SK-N-SH (cell line): ENCODE data around the gene C17orf113. TPM values are rescaled to one million over a fixed set of nuclear protein-coding genes. Genes with fewer than 3 reads are reported as not detected.

ENCODE experiments used
- CTCF ChIA-PET: fragments of 300-600, 350-600 bp; formaldehyde crosslinking; extraction: SDS; loops from one replicate; lab custom pipeline; 2021; lab: Yijun Ruan, JAX
- POLR2A ChIA-PET: fragments of 350-600 bp; sonication (Branson Sonifier 250); formaldehyde crosslinking; extraction: SDS; loops from one replicate; lab custom pipeline; 2020; ENCODE audit warnings: antibody characterized with exemption, inconsistent platforms; lab: Yijun Ruan, JAX
- DNase-seq: peaks from one replicate; pipeline ENCODE4 v3.0.0; 2012
- H2AFZ ChIP-seq: fragments of 200-600 bp; sonication (generic); 2 replicates; pipeline ENCODE4 v1.8.1; 2016; ENCODE audit warnings: antibody characterized with exemption, mild to moderate bottlenecking, low read depth
- H3F3A ChIP-seq: fragments of 200-600 bp; sonication (generic); replicated peaks from 2 replicates; pipeline ENCODE3; 2016; ENCODE audit warnings: antibody characterized with exemption, mild to moderate bottlenecking; ENCODE audit not compliant: insufficient read depth
- H3K27ac ChIP-seq, 2 experiments: fragments of 200-500 bp in 1 of 2; fragments of 200-600 bp in 1 of 2; sonication (Bioruptor generic) in 1 of 2; sonication (generic), shearing (Covaris generic) in 1 of 2; 2 replicates each; pipeline versions ENCODE4 v1.5.1 to v1.6.1; 2014 to 2016; ENCODE audit warnings: low read depth in 2 of 2, inconsistent platforms in 1 of 2, low read length in 1 of 2, mild to moderate bottlenecking in 1 of 2, mixed read lengths in 1 of 2
- H3K27me3 ChIP-seq: fragments of 200-600 bp; sonication (generic), shearing (Covaris generic); 2 replicates; pipeline ENCODE4 v1.6.1; 2016; ENCODE audit warnings: mixed run types; ENCODE audit not compliant: insufficient read depth
- H3K36me3 ChIP-seq, 2 experiments: fragments of 200-500 bp in 1 of 2; fragments of 200-600 bp in 1 of 2; sonication (Bioruptor generic) in 1 of 2; sonication (generic) in 1 of 2; replicated peaks in 1 of 2; 2 replicates each; pipeline versions ENCODE3 to v1.5.1; 2014 to 2016; ENCODE audit warnings: low read length in 1 of 2, mild to moderate bottlenecking in 1 of 2; ENCODE audit not compliant: insufficient read depth in 2 of 2, control insufficient read depth in 1 of 2
- H3K4me1 ChIP-seq, 2 experiments: fragments of 200-500 bp in 1 of 2; fragments of 200-600 bp in 1 of 2; sonication (Bioruptor generic) in 1 of 2; sonication (generic), shearing (Covaris generic) in 1 of 2; 2 replicates each; pipeline versions ENCODE4 v1.5.1 to v1.6.1; 2014 to 2016; ENCODE audit warnings: low read depth in 1 of 2, low read length in 1 of 2, mixed run types in 1 of 2; ENCODE audit not compliant: insufficient read depth in 2 of 2, control insufficient read depth in 1 of 2
- H3K4me2 ChIP-seq: fragments of 200-600 bp; sonication (generic), shearing (Covaris generic); 2 replicates; pipeline ENCODE4 v1.6.1; 2017; ENCODE audit warnings: mixed run types
- H3K4me3 ChIP-seq, 2 experiments: fragments of 200-500 bp in 1 of 2; fragments of 200-600 bp in 1 of 2; sonication (Bioruptor generic) in 1 of 2; sonication (generic), shearing (Covaris generic) in 1 of 2; 2 replicates each; pipeline versions ENCODE4 v1.5.1 to v1.8.1; 2014 to 2016; ENCODE audit warnings: low read depth in 2 of 2, inconsistent platforms in 1 of 2, low read length in 1 of 2, mild to moderate bottlenecking in 1 of 2, mixed read lengths in 1 of 2, moderate library complexity in 1 of 2
- H3K79me2 ChIP-seq: fragments of 200-600 bp; sonication (generic); 2 replicates; pipeline ENCODE4 v1.8.1; 2017; ENCODE audit warnings: mild to moderate bottlenecking; ENCODE audit not compliant: insufficient read depth
- H3K9ac ChIP-seq: fragments of 200-600 bp; sonication (generic); 2 replicates; pipeline ENCODE4 v1.6.1; 2017; ENCODE audit warnings: mixed run types
- H3K9me2 ChIP-seq: fragments of 200-600 bp; sonication (generic); 2 replicates; pipeline ENCODE4 v1.6.1; 2017; ENCODE audit warnings: mixed run types
- H3K9me3 ChIP-seq: fragments of 200-600 bp; sonication (generic); 2 replicates; pipeline ENCODE4 v1.6.1; 2017; ENCODE audit warnings: mixed run types, mild to moderate bottlenecking, moderate library complexity
- H4K20me1 ChIP-seq: fragments of 200-600 bp; sonication (generic); 2 replicates; pipeline ENCODE4 v1.6.1; 2017; ENCODE audit warnings: mild to moderate bottlenecking, mixed run types; ENCODE audit not compliant: insufficient read depth
- CHD2 ChIP-seq: fragments of 150-350 bp; IDR thresholded peaks from 2 replicates; pipeline ENCODE4 v1.6.1; 2018; ENCODE audit warnings: low read length; ENCODE audit not compliant: partially characterized antibody
- EP300 ChIP-seq, 2 experiments: IDR thresholded peaks; 2 replicates each; pipeline versions ENCODE4 v1.4.0 to v1.6.1; 2012; ENCODE audit warnings: borderline replicate concordance in 1 of 2, low read depth in 1 of 2, low read length in 1 of 2
- FOSL2 ChIP-seq: IDR thresholded peaks from 2 replicates; pipeline ENCODE4 v1.4.0; 2012; ENCODE audit warnings: low read depth, mild to moderate bottlenecking, moderate library complexity, borderline replicate concordance
- GABPA ChIP-seq: IDR thresholded peaks from 2 replicates; pipeline ENCODE4 v1.4.0; 2012; ENCODE audit warnings: low read depth, mild to moderate bottlenecking
- JUND ChIP-seq: IDR thresholded peaks from 2 replicates; pipeline ENCODE4 v1.4.0; 2012
- MEF2A ChIP-seq: IDR thresholded peaks from 2 replicates; pipeline ENCODE4 v1.4.0; 2012; ENCODE audit warnings: low read depth, borderline replicate concordance
- NFIC ChIP-seq: IDR thresholded peaks from 2 replicates; pipeline ENCODE4 v1.4.0; 2012; ENCODE audit warnings: borderline replicate concordance
- NRF1 ChIP-seq: IDR thresholded peaks from 2 replicates; pipeline ENCODE4 v1.6.1; 2012; ENCODE audit warnings: low read depth, mild to moderate bottlenecking, low read length
- POLR2AphosphoS5 ChIP-seq: IDR thresholded peaks from 2 replicates; pipeline ENCODE4 v1.6.1; 2012; ENCODE audit warnings: low read depth, low read length
- RAD21 ChIP-seq: IDR thresholded peaks from 2 replicates; pipeline ENCODE4 v1.6.1; 2012; ENCODE audit warnings: mild to moderate bottlenecking, low read length
- RCOR1 ChIP-seq: fragments of 150-350 bp; IDR thresholded peaks from 2 replicates; pipeline ENCODE4 v1.6.1; 2017; ENCODE audit warnings: antibody characterized with exemption, low read length
- REST ChIP-seq: IDR thresholded peaks from 2 replicates; pipeline ENCODE4 v1.6.1; 2012; ENCODE audit warnings: mild to moderate bottlenecking, low read depth, low read length, moderate library complexity
- RFX5 ChIP-seq: IDR thresholded peaks from 2 replicates; pipeline ENCODE4 v1.6.1; 2012; ENCODE audit warnings: mild to moderate bottlenecking, improper control_type of control experiment, low read length
- SIN3A ChIP-seq: IDR thresholded peaks from 2 replicates; pipeline ENCODE4 v1.6.1; 2012; ENCODE audit warnings: low read depth, mild to moderate bottlenecking, low read length, moderate library complexity, borderline replicate concordance
- TEAD4 ChIP-seq: IDR thresholded peaks from 2 replicates; pipeline ENCODE4 v1.4.0; 2012; ENCODE audit warnings: mild to moderate bottlenecking, borderline replicate concordance; ENCODE audit not compliant: insufficient read depth
- YY1 ChIP-seq: IDR thresholded peaks from 2 replicates; pipeline ENCODE4 v1.4.0; 2012; ENCODE audit warnings: low read depth, mild to moderate bottlenecking
- WGBS: methylation state at CpG from one replicate; pipeline ENCODE4 v1.1.6; 2017; ENCODE audit warnings: low lambda C conversion rate; 5-methylcytosine and 5-hydroxymethylcytosine counted together
- polyA plus RNA-seq, 3 experiments: library from polyadenylated mRNA; depleted of rRNA; stranded (reverse); fragments of >200 nt; gene quantifications; 2 replicates each; pipeline ENCODE4 v1.2.3, GENCODE V29; 2012

Gene C17orf113
- polyA plus RNA-seq, 1 of the 3 experiments (the other 2 are of a cell fraction) = 0.44 TPM

- Histone ChIP-seq H3K9me3 (no peaks in the 10 kb centered on the region), H4K20me1 (no peaks in the 10 kb centered on the region), H3F3A (peaks cover 27% of the 10 kb centered on the region), H3K27me3 (no peaks in the 10 kb centered on the region), H3K4me3 (no peak overlapping the region), H3K79me2 (no peaks in the 10 kb centered on the region), H3K4me2 (no peak overlapping the region), H2AFZ (no peak overlapping the region), H3K4me1 (peaks cover 4 to 7% of the 10 kb centered on the region in 2 experiments; a peak in 2 of 4 replicates), H3K36me3 (peaks cover 7 to 16% of the 10 kb centered on the region in 2 experiments), H3K9me2 (no peaks in the 10 kb centered on the region), H3K9ac (no peak overlapping the region), H3K27ac (no peak overlapping the region)
- WGBS = 94% methylated on average over 5 of the region's 5 CpGs
- ChIA-PET CTCF (interaction anchor here (1.0 to 17.3 kb wide), 6 partner anchors 22 to 81 kb away, joined by 3 to 496 read pairs (median 5); partner anchors contain the start of genes DHX58, HSPB9, KAT2A and ZNF385C), POLR2A (interaction anchor here (1.0 to 1.3 kb wide), 2 partner anchors 12 to 78 kb away, joined by 3 to 5 read pairs; no protein-coding TSS in a partner anchor)
- DNase-seq = no peak
- TF ChIP-seq NFIC (no peak), YY1 (no peak), RCOR1 (no peak), REST (no peak), EP300 (IDR thresholded peaks at IDR 0.05; ENCODE audit: borderline replicate concordance in 1 of 2, low read depth in 1 of 2, low read length in 1 of 2) (no peak), MEF2A (no peak), RAD21 (no peak), JUND (no peak), CHD2 (no peak), TEAD4 (no peak), FOSL2 (no peak)
Measured at GRCh38 chr17:42027590-42027889, 22.9 kb downstream of the C17orf113 start.

GRCh38 chr17:42026857-42027589 is 23.4 kb downstream of the C17orf113 start:
- H3K4me3 ChIP-seq = no peak overlapping the region
- peaks cover 27% of the 10 kb centered on the region for H3F3A ChIP-seq
- 89% methylated on average over 17 of the region's 17 CpGs for WGBS
- H3K9me2 ChIP-seq = no peaks in the 10 kb centered on the region
- no peaks in the 10 kb centered on the region for H4K20me1 ChIP-seq
- peaks cover under 1% of the 10 kb centered on the region; the same call in 1 of the 2 replicates for H3K79me2 ChIP-seq
- TF ChIP-seq TEAD4 = no peak
- 0 out of 2 replicates have a peak, but pooled peaks have one; percentile 8 for TF ChIP-seq POLR2AphosphoS5
- no peak for TF ChIP-seq NRF1
- no peak for TF ChIP-seq GABPA
- no peak for TF ChIP-seq CHD2
- no peak for TF ChIP-seq RFX5
- TF ChIP-seq SIN3A = no peak
- peak; percentile 30 for DNase-seq
- peaks cover 12 to 21% of the 10 kb centered on the region in 2 experiments for H3K36me3 ChIP-seq
- no peak overlapping the region for H3K4me2 ChIP-seq
- ChIA-PET CTCF (interaction anchor here (0.9 to 17.3 kb wide), 8 partner anchors 11 to 115 kb away, joined by 3 to 496 read pairs (median 5); partner anchors contain the start of genes DHX58, HSPB9, KAT2A and ZNF385C), POLR2A (interaction anchor here (1.0 to 1.3 kb wide), 2 partner anchors 12 to 78 kb away, joined by 3 to 5 read pairs; no protein-coding TSS in a partner anchor)
- no peak overlapping the region for H3K27ac ChIP-seq
- H3K9me3 ChIP-seq = no peaks in the 10 kb centered on the region
- H3K27me3 ChIP-seq = no peaks in the 10 kb centered on the region
- H3K9ac ChIP-seq = no peak overlapping the region
- H2AFZ ChIP-seq = no peak overlapping the region
- H3K4me1 ChIP-seq = peaks cover 4 to 7% of the 10 kb centered on the region in 2 experiments; a peak in 2 of 4 replicates
